Stomach (tissue), 9 donors: ENCODE measurements around the gene RPL27. TPM values are rescaled to one million over a fixed set of nuclear protein-coding genes. Genes with fewer than 3 reads are reported as not detected.

ENCODE experiments used
- DNase-seq, 2 donors: peaks; one replicate each; pipeline versions ENCODE4 v3.0.0 to v3.0.0-alpha.2; 2013 to 2019
- H3K27ac ChIP-seq, 5 donors: fragments of 200-600 bp in 4 of 5; sonication (generic) in 4 of 5; one replicate each; pipeline ENCODE4 v1.5.1; 2013 to 2019; ENCODE audit warnings: mild to moderate bottlenecking in 1 of 5, moderate library complexity in 1 of 5
- H3K27me3 ChIP-seq, 3 donors: fragments of 200-600 bp; sonication (generic); one replicate each; pipeline ENCODE4 v1.5.1; 2017 to 2019; ENCODE audit warnings: mixed run types in 1 of 3
- H3K36me3 ChIP-seq, 4 donors: fragments of 200-600 bp; sonication (generic); 1 replicate in 3 of 4; 2 replicates in 1 of 4; pipeline ENCODE4 v1.5.1; 2016 to 2019
- H3K4me1 ChIP-seq, 4 donors: fragments of 200-600 bp; sonication (generic); one replicate each; pipeline ENCODE4 v1.5.1; 2016 to 2019
- H3K4me3 ChIP-seq, 4 donors: fragments of 200-600 bp; sonication (generic) in 3 of 4; one replicate each; pipeline ENCODE4 v1.5.1; 2016 to 2019; ENCODE audit warnings: mild to moderate bottlenecking in 1 of 4
- H3K9me3 ChIP-seq, 4 donors: fragments of 200-600 bp; sonication (generic); one replicate each; pipeline ENCODE4 v1.5.1; 2016 to 2019
- CTCF ChIP-seq, 7 experiments: fragments of 450-650 bp in 4 of 7; fragments of 200-600 bp in 3 of 7; sonication (generic) in 3 of 7; IDR thresholded peaks; one replicate each; pipeline ENCODE4 v1.5.1; 2016 to 2019; ENCODE audit warnings: antibody characterized with exemption in 7 of 7, control low read depth in 2 of 7, mild to moderate bottlenecking in 1 of 7
- EP300 ChIP-seq: sonication (generic); formaldehyde crosslinking; IDR thresholded peaks from one replicate; pipeline ENCODE4 v1.6.1; 2017; ENCODE audit warnings: antibody characterized with exemption
- POLR2A ChIP-seq, 4 donors: fragments of 450-650 bp; IDR thresholded peaks; one replicate each; pipeline ENCODE4 v1.6.1; 2016; ENCODE audit warnings: antibody characterized with exemption in 4 of 4, control low read depth in 2 of 4, mild to moderate bottlenecking in 1 of 4, moderate library complexity in 1 of 4
- POLR2AphosphoS5 ChIP-seq, 3 donors: sonication (generic); formaldehyde crosslinking; IDR thresholded peaks; one replicate each; pipeline ENCODE4 v1.6.1; 2016; ENCODE audit warnings: antibody characterized with exemption in 3 of 3
- WGBS, 5 donors: extraction: QIAGEN DNeasy Blood & Tissue Kit in 3 of 5; methylation state at CpG; one replicate each; pipeline versions ENCODE4 v1.1.5 to v1.1.7; 2013 to 2018; 5-methylcytosine and 5-hydroxymethylcytosine counted together
- intact Hi-C: fragments of 100-400 bp; cut with DNase I; formaldehyde crosslinking; loops from one replicate; pipeline ENCODE4 v1.15.1; 2023; ENCODE audit warnings: low total_unique reads
- polyA plus RNA-seq, 3 donors: library from polyadenylated mRNA; stranded (reverse); fragments of 200-250 nt; gene quantifications; one replicate each; pipeline ENCODE4 v1.2.3, GENCODE V29; 2013
- total RNA-seq, 5 donors: library from RNA; depleted of rRNA; stranded (reverse); fragments of >200 nt; gene quantifications; one replicate each; pipeline versions ENCODE4 v1.1.0 to v1.2.3, GENCODE V29; 2014 to 2016
- donor health status: healthy with polysubstance abuse.
- donor health status: Bipolar disorder and iron deficiency.
- donor health status: healthy.

RPL27 gene
- total and polyA plus RNA-seq, 8 donors: 251 to 4,199 (median 1,554) TPM

GRCh38 chr17:43014020-43014648, 15.9 kb downstream of the RPL27 start:
- intact Hi-C loops: no loop called here
- Histone ChIP-seq H3K4me1 (peaks cover 37 to 82% (median 43%) of the 10 kb centered on the region in 4 donors), H3K9me3 (no peaks in the 10 kb centered on the region), H3K27ac (peak overlapping the region in 4 of 5 donors; percentile 55 to 76 (median 65)), H3K36me3 (peaks cover 29 to 71% (median 62%) of the 10 kb centered on the region in 4 donors), H3K4me3 (no peak overlapping the region), H3K27me3 (no peaks in the 10 kb centered on the region)
- TF ChIP-seq CTCF (IDR thresholded peaks at IDR 0.05) (no peak), EP300 (no peak)
- no peak for DNase-seq
- 76 to 85% (median 81%) methylated on average over 8 to 12 of the region's 12 CpGs for WGBS, 5 donors

GRCh38 chr17:43014649-43015542, 16.7 kb downstream of the RPL27 start:
- Histone ChIP-seq H3K4me3 (no peak overlapping the region), H3K9me3 (no peaks in the 10 kb centered on the region), H3K27ac (peak overlapping the region; percentile 3 to 76 (median 64)), H3K27me3 (no peaks in the 10 kb centered on the region), H3K4me1 (peaks cover 44 to 83% (median 48%) of the 10 kb centered on the region in 4 donors), H3K36me3 (peaks cover 29 to 71% (median 62%) of the 10 kb centered on the region in 4 donors)
- intact Hi-C loops: no loop called here
- 52 to 72% (median 58%) methylated on average over 8 of the region's 8 CpGs for WGBS, 5 donors
- TF ChIP-seq POLR2A (IDR thresholded peaks at IDR 0.05): no peak
- no peak for TF ChIP-seq POLR2AphosphoS5 (IDR thresholded peaks at IDR 0.05)
- no peak for TF ChIP-seq CTCF (IDR thresholded peaks at IDR 0.05)
- no peak for TF ChIP-seq EP300
- DNase-seq: no peak

- Histone ChIP-seq H3K4me3 (no peak overlapping the region), H3K27ac (peak overlapping the region; percentile 3 to 76 (median 64)), H3K4me1 (peaks cover 50 to 83% (median 55%) of the 10 kb centered on the region in 4 donors), H3K27me3 (no peaks in the 10 kb centered on the region), H3K9me3 (no peaks in the 10 kb centered on the region), H3K36me3 (peaks cover 29 to 71% (median 62%) of the 10 kb centered on the region in 4 donors)
- WGBS, 5 donors: 54 to 77% (median 70%) methylated on average over 7 to 9 of the region's 9 CpGs
- intact Hi-C loops: no loop called here
- DNase-seq: peak in 1 of 2 donors; percentile 47
- TF ChIP-seq POLR2A (IDR thresholded peaks at IDR 0.05) (no peak), CTCF (IDR thresholded peaks at IDR 0.05) (no peak), EP300 (no peak), POLR2AphosphoS5 (IDR thresholded peaks at IDR 0.05) (peak in 2 of 3 donors; percentile 25 to 57)
Measured at GRCh38 chr17:43015579-43015978, 17.4 kb downstream of the RPL27 start.

- Histone ChIP-seq H3K36me3 (peaks cover 29 to 68% (median 62%) of the 10 kb centered on the region in 4 donors), H3K27ac (peak overlapping the region in 4 of 5 donors; percentile 55 to 76 (median 65))
Measured at GRCh38 chr17:43016216-43016615, 18.0 kb downstream of the RPL27 start.

More at GRCh38 chr17:43016216-43016615, 18.0 kb downstream of the RPL27 start:
- WGBS, 5 donors: 81 to 97% (median 86%) methylated on average over 4 to 7 of the region's 7 CpGs
- no peaks in the 10 kb centered on the region for H3K9me3 ChIP-seq
- H3K27me3 ChIP-seq: no peaks in the 10 kb centered on the region
- DNase-seq: no peak
- H3K4me1 ChIP-seq: peaks cover 54 to 81% (median 57%) of the 10 kb centered on the region in 4 donors
- intact Hi-C loops: no loop called here
- TF ChIP-seq EP300: no peak
- TF ChIP-seq CTCF (IDR thresholded peaks at IDR 0.05): no peak
- no peak for TF ChIP-seq POLR2A (IDR thresholded peaks at IDR 0.05)
- TF ChIP-seq POLR2AphosphoS5 (IDR thresholded peaks at IDR 0.05): no peak
- no peak overlapping the region for H3K4me3 ChIP-seq
